ENCODE data around the gene ADSS1. TPM values are rescaled to one million over a fixed set of nuclear protein-coding genes. Genes with fewer than 3 reads are reported as not detected.

The ADSS1 gene
- total and polyA plus RNA-seq, 8 donors = 3.5 to 6.8 (median 5.5) TPM

GRCh38 chr14:104796687-104797081 lies 72.7 kb downstream of the ADSS1 start:
- no peaks in the 10 kb centered on the region for H3K27me3 ChIP-seq
- peaks cover 21 to 35% (median 27%) of the 10 kb centered on the region in 3 donors for H3K4me1 ChIP-seq
- TF ChIP-seq CTCF (IDR thresholded peaks at IDR 0.05) = no peak
- H3K36me3 ChIP-seq = peaks cover 0 to under 1% (median 0%) of the 10 kb centered on the region in 3 donors
- ATAC-seq = no peak
- H3K4me3 ChIP-seq = no peak overlapping the region
- 89 to 90% methylated on average over 6 of the region's 6 CpGs for whole genome bisulfite sequencing, 2 donors
- FAIRE-seq = no peak
- H3K27ac ChIP-seq = peak overlapping the region in 3 of 4 donors; percentile 58 to 78 (median 75)
- intact Hi-C loops (cut with DNase I) = no loop called here
- DNase-seq = no peak
- no peaks in the 10 kb centered on the region for H3K9me3 ChIP-seq

Small RNAs within 50 kb of the gene (microRNA-seq; reads per million reads assigned to microRNA genes)
- 0 reads per million in 2 donors for gene MIR4710

Other genes starting within 250 kb of the ADSS1 start
- gene C14orf180, start 144.5 kb upstream of the ADSS1 start, total RNA-seq = under 1 TPM in 4 of 6 donors, not detected in 2; 0.09 to 0.40 (median 0.27) TPM
- gene C14orf180, start 144.5 kb upstream of the ADSS1 start, polyA plus RNA-seq = 1 to 10 TPM in 1 of 2 donors, under 1 TPM in 1; 0.35 to 1.1 TPM
- 1 to 10 TPM; 1.1 to 4.6 (median 2.1) TPM for gene TMEM179, start 119.5 kb upstream of the ADSS1 start, total RNA-seq
- 10 to 100 TPM; 18.8 to 35.3 TPM for gene TMEM179, start 119.5 kb upstream of the ADSS1 start, polyA plus RNA-seq
- 10 to 100 TPM; 20.4 to 41.1 (median 23.0) TPM for gene INF2, start 34.6 kb upstream of the ADSS1 start, total RNA-seq
- 10 to 100 TPM; 79.5 to 80.8 TPM for gene INF2, start 34.6 kb upstream of the ADSS1 start, polyA plus RNA-seq
- 10 to 100 TPM; 29.1 to 54.6 (median 38.8) TPM for gene SIVA1, start 28.9 kb downstream of the ADSS1 start, total RNA-seq
- gene SIVA1, start 28.9 kb downstream of the ADSS1 start, polyA plus RNA-seq = 100 to 1,000 TPM in 1 of 2 donors, 10 to 100 TPM in 1; 76.3 to 136 TPM
- gene AKT1, start 71.5 kb downstream of the ADSS1 start, total RNA-seq = 100 to 1,000 TPM in 1 of 6 donors, 10 to 100 TPM in 5; 70.0 to 102 (median 79.7) TPM
- gene AKT1, start 71.5 kb downstream of the ADSS1 start, polyA plus RNA-seq = 100 to 1,000 TPM in 1 of 2 donors, 10 to 100 TPM in 1; 84.7 to 106 TPM
- 10 to 100 TPM in 1 of 6 donors, 1 to 10 TPM in 5; 7.8 to 10.8 (median 8.5) TPM for gene ZBTB42, start 76.9 kb downstream of the ADSS1 start, total RNA-seq
- gene ZBTB42, start 76.9 kb downstream of the ADSS1 start, polyA plus RNA-seq = 1 to 10 TPM; 4.1 to 7.6 TPM
- gene CEP170B, start 141.0 kb downstream of the ADSS1 start, total RNA-seq = 10 to 100 TPM; 17.7 to 26.3 (median 21.9) TPM
- gene CEP170B, start 141.0 kb downstream of the ADSS1 start, polyA plus RNA-seq = 10 to 100 TPM; 19.1 to 43.8 TPM
- gene PLD4, start 200.7 kb downstream of the ADSS1 start, total RNA-seq = 10 to 100 TPM in 1 of 6 donors, 1 to 10 TPM in 2, under 1 TPM in 3; 0.19 to 12.5 (median 0.91) TPM
- gene PLD4, start 200.7 kb downstream of the ADSS1 start, polyA plus RNA-seq = under 1 TPM; 0.49 to 0.52 TPM